ENCODE results near the gene PSME3IP1.

The PSME3IP1 gene

GRCh38 chr16:57186872-57187854, 1.3 kb upstream of the PSME3IP1 start:
- TF ChIP-seq ZFX (IDR thresholded peaks at IDR 0.05; ENCODE audit: borderline replicate concordance) (no peak), CTCF (IDR thresholded peaks at IDR 0.05) (no peak)
- peak overlapping the region; percentile 87 for H3K27ac ChIP-seq

GRCh38 chr16:57185446-57185944, 344 bp downstream of the PSME3IP1 start:
- H3K27ac ChIP-seq = peak overlapping the region; percentile 87
- TF ChIP-seq ZFX (IDR thresholded peaks at IDR 0.05; ENCODE audit: borderline replicate concordance) (no peak), CTCF (IDR thresholded peaks at IDR 0.05) (no peak)

- TF ChIP-seq ZFX (IDR thresholded peaks at IDR 0.05; ENCODE audit: borderline replicate concordance) (no peak), CTCF (IDR thresholded peaks at IDR 0.05) (no peak)
- peak overlapping the region; percentile 87 for H3K27ac ChIP-seq
Observed at GRCh38 chr16:57184887-57185445, 873 bp downstream of the PSME3IP1 start.

- TF ChIP-seq CTCF (IDR thresholded peaks at IDR 0.05) (no peak), ZFX (IDR thresholded peaks at IDR 0.05; ENCODE audit: borderline replicate concordance) (no peak)
Observed at GRCh38 chr16:57184113-57184512, 1.7 kb downstream of the PSME3IP1 start.

GRCh38 chr16:57179215-57179828, 6.5 kb downstream of the PSME3IP1 start:
- TF ChIP-seq CTCF (IDR thresholded peaks at IDR 0.05) = no peak
- no peak for TF ChIP-seq ZFX (IDR thresholded peaks at IDR 0.05; ENCODE audit: borderline replicate concordance)
- peak overlapping the region; percentile 23 for H3K27ac ChIP-seq

More at GRCh38 chr16:57184113-57184512, 1.7 kb downstream of the PSME3IP1 start:
- no peak overlapping the region for H3K27ac ChIP-seq

- TF ChIP-seq CTCF (IDR thresholded peaks at IDR 0.05) (no peak), ZFX (IDR thresholded peaks at IDR 0.05; ENCODE audit: borderline replicate concordance) (no peak)
- peak overlapping the region; percentile 23 for H3K27ac ChIP-seq
Observed at GRCh38 chr16:57178793-57179212, 7.0 kb downstream of the PSME3IP1 start.
